ENCODE results near the gene PPDPF. TPM values are rescaled to one million over a fixed set of nuclear protein-coding genes. Genes with fewer than 3 reads are reported as not detected.
"Not testable (repeated sequence)": the region's sequence is repeated elsewhere in the genome, so short reads cannot be mapped to it uniquely, and the experiment has no call there.

The PPDPF gene
- total and polyA plus RNA-seq, 2 of the 8 experiments (the other 6 are each of a cell fraction or from before 2014, with no cell fraction given), result 30.5 to 138 TPM

DNA sequence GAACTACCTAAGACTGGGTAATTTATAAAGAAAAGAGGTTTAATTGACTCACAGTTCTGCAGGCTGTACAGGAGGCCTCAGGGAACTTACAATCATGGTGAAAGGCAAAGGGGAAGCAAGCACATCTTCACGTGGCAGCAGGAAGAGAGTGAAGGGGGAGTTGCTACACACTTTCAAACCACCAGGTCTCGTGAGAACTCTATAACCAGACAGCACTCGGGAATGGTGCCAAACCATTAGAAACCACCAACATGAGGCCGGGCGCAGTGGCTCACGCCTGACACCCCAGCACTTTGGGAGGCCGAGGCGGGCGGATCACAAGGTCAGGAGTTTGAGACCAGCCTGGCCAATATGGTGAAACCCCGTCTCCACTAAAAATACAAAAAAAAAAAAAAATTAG lies 6.0 kb upstream of the PPDPF start:
- H3K23me2 ChIP-seq (ENCODE audit: low read depth, low read length); H3K27ac ChIP-seq (ENCODE audit: low read depth, low read length); H3K4me3 ChIP-seq (ENCODE audit: extremely low read depth in 1 of 4, insufficient read depth in 2 of 4, low read depth in 3 of 4, low read length in 4 of 4); H2BK12ac ChIP-seq (ENCODE audit: low read depth, low read length); H3K23ac ChIP-seq (ENCODE audit: insufficient read length); H2BK20ac ChIP-seq (ENCODE audit: low read length); DNase-seq (ENCODE audit: low read depth in 1 of 2, low spot score in 2 of 2); H3K36me3 ChIP-seq (ENCODE audit: control insufficient read depth in 2 of 4, insufficient read depth in 4 of 4, low read length in 3 of 4); H3K9me3 ChIP-seq (ENCODE audit: insufficient read depth in 2 of 2, low read depth in 1 of 2, low read length in 1 of 2); H3K79me2 ChIP-seq (ENCODE audit: control insufficient read depth in 1 of 2, insufficient read depth in 2 of 2, low read length in 2 of 2); H4K5ac ChIP-seq (ENCODE audit: insufficient read length, low read depth, low read length); H4K20me1 ChIP-seq (replicated peaks in 1 of 2; ENCODE audit: control insufficient read depth in 1 of 2, insufficient read depth in 2 of 2, low read length in 2 of 2); H3K14ac ChIP-seq (ENCODE audit: insufficient read length); H2AK5ac ChIP-seq (ENCODE audit: low read depth, low read length); H2BK15ac ChIP-seq (ENCODE audit: low read length); H4K8ac ChIP-seq (ENCODE audit: extremely low read depth, insufficient read depth, low read length); H2BK120ac ChIP-seq (replicated peaks; ENCODE audit: low read depth, low read length); H3K79me1 ChIP-seq (ENCODE audit: low read depth, low read length); H3K4ac ChIP-seq (replicated peaks; ENCODE audit: insufficient read length, low read depth, low read length); H3K56ac ChIP-seq (replicated peaks; ENCODE audit: insufficient read length, low read depth, low read length); H2AFZ ChIP-seq (ENCODE audit: low read length); H2BK5ac ChIP-seq (ENCODE audit: low read depth, low read length); H3K27me3 ChIP-seq (replicated peaks in 1 of 4; ENCODE audit: control insufficient read depth in 3 of 4, extremely low read depth in 1 of 4, insufficient read depth in 3 of 4, low read length in 3 of 4); H4K91ac ChIP-seq (replicated peaks; ENCODE audit: insufficient read length, low read length); H3K18ac ChIP-seq (ENCODE audit: extremely low read depth, low read length); CTCF ChIA-PET (ENCODE audit: partially characterized antibody); H3K4me1 ChIP-seq (replicated peaks in 1 of 4; ENCODE audit: control insufficient read depth in 3 of 4, insufficient read depth in 4 of 4, low read length in 3 of 4); FAIRE-seq; H3K4me2 ChIP-seq (ENCODE audit: insufficient read depth in 1 of 2, low read depth in 2 of 2, low read length in 2 of 2); H3K9ac ChIP-seq (replicated peaks in 1 of 4; ENCODE audit: extremely low read depth in 1 of 4, low read depth in 3 of 4, low read length in 3 of 4): not testable (repeated sequence)
- POLR2A ChIA-PET (ENCODE audit: partially characterized antibody), result interaction anchor here (0.6 kb wide), 1 partner anchor 110 kb away, joined by 3 read pairs; no protein-coding TSS in a partner anchor
- 90% methylated on average over 9 of the region's 10 CpGs; no CpG with 5 or more reads in 1 of the 2 experiments for WGBS, 2 experiments (ENCODE audit: extremely low coverage in 1 of 2, insufficient coverage in 1 of 2, insufficient read length in 1 of 2, insufficient replicate concordance in 2 of 2, low coverage in 1 of 2, low lambda C conversion rate in 2 of 2, missing lambda C conversion rate in 1 of 2)

Measured in H1 (cell line).